H1 (cell line): ENCODE measurements around the gene NAA10. TPM values are rescaled to one million over a fixed set of nuclear protein-coding genes. Genes with fewer than 3 reads are reported as not detected.

Experiments used
- CTCF ChIA-PET: fragments of 300-600 bp; sonication (Branson Sonifier 250); formaldehyde crosslinking; loops from one replicate; lab custom pipeline; 2021; ENCODE audit not compliant: partially characterized antibody; lab: Charles Lee
- POLR2A ChIA-PET: fragments of 300-600 bp; sonication (Branson Sonifier 250); formaldehyde crosslinking; loops from one replicate; lab custom pipeline; 2021; ENCODE audit warnings: inconsistent platforms; ENCODE audit not compliant: partially characterized antibody; lab: Charles Lee
- DNase-seq, 2 experiments: peaks; one replicate each; pipeline versions ENCODE4 v3.0.0 to v3.0.0-alpha.2; 2010 to 2022; ENCODE audit warnings: low spot score in 2 of 2, low read depth in 1 of 2, mixed read lengths in 1 of 2
- FAIRE-seq: peaks from 2 replicates; lab custom pipeline; 2011; peaks lifted over from hg19 to GRCh38; lab: Jason Lieb, UNC
- H2AFZ ChIP-seq: 2 replicates; pipeline ENCODE4 v1.8.1; 2012; ENCODE audit warnings: low read length, inconsistent platforms
- H2AK5ac ChIP-seq: 2 replicates; pipeline ENCODE4 v1.6.1; 2013; ENCODE audit warnings: low read depth, low read length
- H2BK120ac ChIP-seq: replicated peaks from 2 replicates; pipeline ENCODE3; 2013; ENCODE audit warnings: low read depth, low read length, inconsistent platforms
- H2BK12ac ChIP-seq: 2 replicates; pipeline ENCODE4 v1.6.1; 2013; ENCODE audit warnings: low read depth, low read length
- H2BK15ac ChIP-seq: 2 replicates; pipeline ENCODE4 v1.6.1; 2013; ENCODE audit warnings: low read length
- H2BK20ac ChIP-seq: 2 replicates; pipeline ENCODE4 v1.6.1; 2013; ENCODE audit warnings: low read length
- H2BK5ac ChIP-seq: 2 replicates; pipeline ENCODE4 v1.6.1; 2013; ENCODE audit warnings: low read depth, low read length
- H3K14ac ChIP-seq: 2 replicates; pipeline ENCODE4 v1.6.1; 2013; ENCODE audit warnings: inconsistent platforms; ENCODE audit not compliant: insufficient read length
- H3K18ac ChIP-seq: 2 replicates; pipeline ENCODE4 v1.6.1; 2013; ENCODE audit warnings: low read length; ENCODE audit errors: extremely low read depth
- H3K23ac ChIP-seq: 2 replicates; pipeline ENCODE4 v1.6.1; 2013; ENCODE audit warnings: inconsistent platforms; ENCODE audit not compliant: insufficient read length
- H3K23me2 ChIP-seq: 2 replicates; pipeline ENCODE4 v1.6.1; 2013; ENCODE audit warnings: low read depth, low read length
- H3K27ac ChIP-seq: 2 replicates; pipeline ENCODE4 v1.6.1; 2011; ENCODE audit warnings: low read depth, low read length, inconsistent platforms
- H3K27me3 ChIP-seq, 4 experiments: replicated peaks in 1 of 4; 1 replicate in 1 of 4; 2 replicates in 3 of 4; pipeline versions ENCODE4 v1.6.1 to v1.8.1; 2011 to 2013; ENCODE audit warnings: low read length in 3 of 4, mild to moderate bottlenecking in 3 of 4, inconsistent platforms in 2 of 4, mixed read lengths in 2 of 4, moderate library complexity in 1 of 4; ENCODE audit not compliant: control insufficient read depth in 3 of 4, insufficient read depth in 3 of 4; ENCODE audit errors: extremely low read depth in 1 of 4
- H3K36me3 ChIP-seq, 4 experiments: 2 replicates each; pipeline versions ENCODE4 v1.6.1 to v1.8.1; 2011 to 2013; ENCODE audit warnings: mild to moderate bottlenecking in 4 of 4, low read length in 3 of 4, moderate library complexity in 2 of 4, control low read depth in 1 of 4, inconsistent platforms in 1 of 4; ENCODE audit not compliant: insufficient read depth in 4 of 4, control insufficient read depth in 2 of 4
- H3K4ac ChIP-seq: replicated peaks from 2 replicates; pipeline ENCODE3; 2013; ENCODE audit warnings: low read length, low read depth, mixed read lengths, inconsistent platforms; ENCODE audit not compliant: insufficient read length
- H3K4me1 ChIP-seq, 4 experiments: replicated peaks in 1 of 4; 1 replicate in 1 of 4; 2 replicates in 3 of 4; pipeline versions ENCODE4 v1.6.1 to v1.8.1; 2011 to 2013; ENCODE audit warnings: low read length in 3 of 4, inconsistent platforms in 2 of 4, mixed read lengths in 1 of 4; ENCODE audit not compliant: insufficient read depth in 4 of 4, control insufficient read depth in 3 of 4
- H3K4me2 ChIP-seq, 2 experiments: 2 replicates each; pipeline versions ENCODE4 v1.6.1 to v1.8.1; 2011 to 2013; ENCODE audit warnings: low read depth in 2 of 2, low read length in 2 of 2, control low read depth in 1 of 2, inconsistent platforms in 1 of 2, mild to moderate bottlenecking in 1 of 2; ENCODE audit not compliant: insufficient read depth in 1 of 2
- H3K4me3 ChIP-seq, 4 experiments: fragments of 200-600, 300-600 bp in 1 of 4; sonication (generic), shearing (Covaris generic), sonication (Bioruptor Twin) in 1 of 4; 2 replicates each; pipeline versions ENCODE4 v1.5.1 to v1.8.1; 2011 to 2016; ENCODE audit warnings: low read length in 4 of 4, low read depth in 3 of 4, control low read depth in 2 of 4, inconsistent platforms in 2 of 4, mild to moderate bottlenecking in 2 of 4, mixed read lengths in 1 of 4, moderate library complexity in 1 of 4; ENCODE audit not compliant: insufficient read depth in 2 of 4; ENCODE audit errors: extremely low read depth in 1 of 4
- H3K56ac ChIP-seq: replicated peaks from 2 replicates; pipeline ENCODE3; 2013; ENCODE audit warnings: low read depth, mild to moderate bottlenecking, mixed read lengths, low read length, inconsistent platforms; ENCODE audit not compliant: insufficient read length
- H3K79me1 ChIP-seq: 2 replicates; pipeline ENCODE4 v1.6.1; 2013; ENCODE audit warnings: low read depth, low read length, control low read depth
- H3K79me2 ChIP-seq, 2 experiments: 2 replicates each; pipeline versions ENCODE4 v1.6.1 to v1.8.1; 2012 to 2013; ENCODE audit warnings: low read length in 2 of 2, mild to moderate bottlenecking in 2 of 2, inconsistent platforms in 1 of 2; ENCODE audit not compliant: insufficient read depth in 2 of 2, control insufficient read depth in 1 of 2
- H3K9ac ChIP-seq, 4 experiments: replicated peaks in 1 of 4; 1 replicate in 1 of 4; 2 replicates in 3 of 4; pipeline versions ENCODE4 v1.6.1 to v1.8.1; 2011 to 2013; ENCODE audit warnings: low read depth in 3 of 4, low read length in 3 of 4, control low read depth in 2 of 4, mild to moderate bottlenecking in 2 of 4, moderate library complexity in 2 of 4, inconsistent platforms in 1 of 4; ENCODE audit errors: extremely low read depth in 1 of 4
- H3K9me3 ChIP-seq, 2 experiments: 2 replicates each; pipeline versions ENCODE4 v1.6.1 to v1.8.1; 2012 to 2013; ENCODE audit warnings: mild to moderate bottlenecking in 2 of 2, moderate library complexity in 2 of 2, control low read depth in 1 of 2, inconsistent platforms in 1 of 2, low read depth in 1 of 2, low read length in 1 of 2, mixed read lengths in 1 of 2; ENCODE audit not compliant: insufficient read depth in 2 of 2
- H4K20me1 ChIP-seq, 2 experiments: replicated peaks in 1 of 2; 2 replicates each; pipeline versions ENCODE3 to v1.8.1; 2011 to 2013; ENCODE audit warnings: inconsistent platforms in 2 of 2, low read length in 2 of 2, mild to moderate bottlenecking in 1 of 2; ENCODE audit not compliant: insufficient read depth in 2 of 2, control insufficient read depth in 1 of 2
- H4K5ac ChIP-seq: 2 replicates; pipeline ENCODE4 v1.6.1; 2013; ENCODE audit warnings: low read length, low read depth, mixed read lengths, inconsistent platforms; ENCODE audit not compliant: insufficient read length
- H4K8ac ChIP-seq: 2 replicates; pipeline ENCODE4 v1.8.0; 2013; ENCODE audit warnings: mild to moderate bottlenecking, moderate library complexity, low read length, inconsistent platforms; ENCODE audit not compliant: insufficient read depth; ENCODE audit errors: extremely low read depth
- H4K91ac ChIP-seq: replicated peaks from 2 replicates; pipeline ENCODE3; 2013; ENCODE audit warnings: low read length, mixed read lengths, inconsistent platforms; ENCODE audit not compliant: insufficient read length
- POLR2AphosphoS5 ChIP-seq: IDR thresholded peaks from 2 replicates; pipeline ENCODE4 v1.6.1; 2011; ENCODE audit warnings: low read depth, low read length
- SUZ12 ChIP-seq: fragments of 200-600 bp; sonication (generic); IDR thresholded peaks from 2 replicates; pipeline ENCODE4 v1.6.1; 2012; ENCODE audit warnings: mild to moderate bottlenecking, inconsistent platforms, low read length, moderate library complexity, mixed read lengths
- WGBS, 2 experiments: shearing (Covaris generic) in 1 of 2; methylation state at CpG; one replicate each; pipeline versions ENCODE4 v1.1.6 to v1.1.7; 2013 to 2015; ENCODE audit warnings: low lambda C conversion rate in 2 of 2, mixed read lengths in 2 of 2, inconsistent platforms in 1 of 2, low coverage in 1 of 2, missing lambda C conversion rate in 1 of 2; ENCODE audit not compliant: insufficient replicate concordance in 2 of 2, insufficient coverage in 1 of 2, insufficient read length in 1 of 2; ENCODE audit errors: extremely low coverage in 1 of 2, missing lambda C conversion rate in 1 of 2; 5-methylcytosine and 5-hydroxymethylcytosine counted together
- polyA plus RNA-seq, 7 experiments: library from polyadenylated mRNA; depleted of rRNA in 3 of 7; stranded (reverse) in 5 of 7; unstranded in 2 of 7; fragments of >200 nt in 5 of 7; fragments of 200-250 nt in 2 of 7; gene quantifications; 1 replicate in 5 of 7; 2 replicates in 1 of 7; 4 replicates in 1 of 7; pipeline versions ENCODE4 v1.2.1 to v1.2.3, GENCODE V29; 2011 to 2013; ENCODE audit warnings: missing spikeins in 2 of 7, mixed read lengths in 2 of 7
- total RNA-seq: library from RNA; stranded (reverse); fragmentation: NEBNext Ultra II Directional; extraction: Animal tissue kit (Norgen Biotek cat#: 25700); gene quantifications from 2 replicates; pipeline ENCODE4 v1.2.1, GENCODE V29; 2021

Gene NAA10
- total and polyA plus RNA-seq, 2 of the 8 experiments (the other 6 are each of a cell fraction or from before 2014, with no cell fraction given), result 80.4 to 98.8 TPM

DNA sequence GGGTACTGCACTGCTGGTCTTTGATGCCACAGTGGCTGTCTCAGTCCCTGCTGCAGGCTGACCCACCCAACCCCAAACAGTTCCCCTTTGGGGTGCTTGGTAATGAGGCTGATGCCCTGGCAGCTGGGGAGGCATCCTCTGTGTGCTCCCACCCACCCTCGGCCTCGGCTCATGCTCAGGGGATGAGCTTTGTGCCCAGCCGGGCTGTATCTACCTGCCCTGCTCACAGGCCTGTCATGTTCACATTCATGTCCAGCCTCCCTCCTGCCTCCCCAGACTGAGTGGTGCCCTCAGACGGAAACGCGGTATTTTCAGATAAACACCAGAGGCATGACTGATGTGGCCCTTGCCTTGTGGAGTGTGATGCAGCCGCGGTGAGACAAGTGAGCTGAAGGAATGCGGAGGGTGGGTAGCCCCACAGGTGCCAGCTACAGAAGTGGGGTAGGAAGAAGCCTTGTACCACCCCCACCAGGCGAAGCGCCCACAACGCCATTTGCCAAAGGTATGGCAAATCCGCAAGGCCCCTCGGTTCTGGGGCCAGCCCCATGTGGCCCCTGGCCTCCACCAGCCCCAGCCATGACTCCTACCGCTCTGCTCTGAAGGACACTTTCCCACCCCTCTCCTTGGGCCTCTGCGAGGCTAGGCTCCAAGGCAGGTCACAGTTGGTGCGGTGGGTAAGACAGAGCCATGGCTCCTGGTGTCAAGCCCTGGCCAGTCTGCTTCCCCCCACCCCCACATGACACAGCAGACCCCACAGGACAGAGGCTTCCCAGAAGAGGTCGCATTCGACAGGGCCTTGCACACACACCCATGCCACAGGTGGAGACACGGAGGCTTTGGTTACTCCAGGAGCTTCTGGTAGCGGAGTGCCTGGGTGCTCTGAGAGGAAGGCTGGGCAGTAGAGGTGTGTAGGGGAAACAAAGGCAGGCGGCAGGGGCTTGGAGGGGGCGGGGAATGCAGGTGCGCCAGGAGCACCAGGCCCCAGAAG, 11.4 kb upstream of the NAA10 start:
- H2BK5ac ChIP-seq, result no peak overlapping the region
- H3K9ac ChIP-seq, result no peak overlapping the region
- H3K23me2 ChIP-seq, result no peaks in the 10 kb centered on the region
- no peaks in the 10 kb centered on the region for H3K79me1 ChIP-seq
- H3K14ac ChIP-seq, result no peak overlapping the region
- H2AK5ac ChIP-seq, result no peak overlapping the region
- H2BK120ac ChIP-seq, result no peak overlapping the region
- no peak overlapping the region for H2AFZ ChIP-seq
- no peak overlapping the region for H3K4me3 ChIP-seq
- no peak overlapping the region for H3K4ac ChIP-seq
- no peak overlapping the region for H4K91ac ChIP-seq
- H2BK20ac ChIP-seq, result no peak overlapping the region
- POLR2A ChIA-PET, result interaction anchor here (1.2 to 18.9 kb wide), 6 partner anchors 12 to 152 kb away, joined by 4 to 231 read pairs (median 8); partner anchors contain the start of genes ARHGAP4, HCFC1, IDH3G and NAA10
- peaks cover 0 to 1% of the 10 kb centered on the region in 2 experiments for H4K20me1 ChIP-seq
- H3K9me3 ChIP-seq, result no peaks in the 10 kb centered on the region
- peaks cover 10 to 19% (median 15%) of the 10 kb centered on the region in 4 experiments; a peak in 6 of 8 replicates for H3K36me3 ChIP-seq
- CTCF ChIA-PET, result interaction anchor here (0.7 to 11.1 kb wide), 15 partner anchors 12 to 301 kb away, joined by 3 to 272 read pairs (median 4); partner anchors contain the start of genes ARHGAP4, HCFC1, NAA10 and PLXNB3
- H3K56ac ChIP-seq, result no peak overlapping the region
- WGBS, 2 experiments, result 89% methylated on average over 13 of the region's 24 CpGs; no CpG with 5 or more reads in 1 of the 2 experiments
- no peak for FAIRE-seq
- no peak overlapping the region for H3K18ac ChIP-seq
- no peaks in the 10 kb centered on the region for H3K27me3 ChIP-seq
- no peak overlapping the region for H3K27ac ChIP-seq
- no peak overlapping the region for H2BK12ac ChIP-seq
- H3K4me2 ChIP-seq, result no peak overlapping the region
- no peak overlapping the region for H4K5ac ChIP-seq
- peaks cover under 1 to 14% (median 3%) of the 10 kb centered on the region in 4 experiments; a peak in 6 of 7 replicates for H3K4me1 ChIP-seq
- H2BK15ac ChIP-seq, result no peak overlapping the region; the same call in 1 of the 2 replicates
- TF ChIP-seq POLR2AphosphoS5 (0 out of 2 replicates have a peak, but pooled peaks have one; percentile 17), SUZ12 (no peak)
- H3K23ac ChIP-seq, result no peak overlapping the region
- DNase-seq, result no peak
- H3K79me2 ChIP-seq, result no peaks in the 10 kb centered on the region
- H4K8ac ChIP-seq, result no peak overlapping the region; the same call in 1 of the 2 replicates
